GM06990 (cell line): ENCODE data around the gene SLC17A3.

Experiments used
- DNase-seq: peaks from one replicate; pipeline ENCODE4 v3.0.0-alpha.2; 2011; ENCODE audit not compliant: insufficient read length; ENCODE audit errors: extremely low read depth
- H3K27me3 ChIP-seq: replicated peaks from 2 replicates; pipeline ENCODE4 v1.6.0; 2011; ENCODE audit warnings: low read length; ENCODE audit not compliant: control insufficient read depth, insufficient read depth
- H3K36me3 ChIP-seq: 2 replicates; pipeline ENCODE4 v1.5.1; 2011; ENCODE audit warnings: low read length; ENCODE audit not compliant: control insufficient read depth, insufficient read depth
- H3K4me3 ChIP-seq: replicated peaks from 2 replicates; pipeline ENCODE4 v1.5.1; 2011; ENCODE audit warnings: low read depth, mild to moderate bottlenecking, control low read depth, low read length
- TF ChIP-seq, protein P1 (sequence below): IDR thresholded peaks from 2 replicates; pipeline ENCODE4 v1.5.1; 2011; ENCODE audit warnings: low read length, control low read depth, mild to moderate bottlenecking, inconsistent platforms; ENCODE audit not compliant: insufficient read depth, poor library complexity, severe bottlenecking

SLC17A3 gene

DNA sequence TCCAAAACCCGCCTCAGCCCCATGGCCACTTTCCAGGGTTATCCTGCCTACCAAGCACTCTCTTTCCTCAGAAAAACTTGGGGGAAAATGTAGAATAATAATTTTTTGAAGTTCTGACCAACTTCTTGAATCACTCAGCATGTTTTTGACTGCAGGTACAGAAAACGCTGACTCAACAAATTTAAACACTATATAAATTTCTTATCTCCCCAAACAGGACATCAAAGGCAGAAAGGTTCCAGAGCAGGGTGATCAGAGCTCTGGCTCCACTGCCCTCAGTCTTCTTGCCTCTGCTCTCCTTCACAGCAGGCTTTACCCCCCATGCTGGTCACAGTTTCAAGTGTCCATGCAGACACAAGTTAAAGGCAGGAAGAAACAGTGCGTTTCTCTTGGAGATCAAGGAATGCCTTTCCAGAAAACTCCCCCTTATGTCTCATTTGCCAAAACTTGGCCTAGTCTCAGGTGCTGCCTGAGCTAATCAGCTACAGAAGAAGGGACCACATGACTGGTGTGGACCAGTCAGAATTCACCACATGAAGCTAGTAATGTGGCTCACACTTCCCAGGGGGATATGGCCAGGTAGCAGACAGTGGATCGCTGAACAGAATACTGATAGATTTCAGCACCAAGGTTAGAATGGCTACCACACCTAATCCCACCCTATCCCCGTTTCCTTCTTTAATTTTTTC lies 24.4 kb upstream of the SLC17A3 start:
- TF ChIP-seq, protein P1, sequence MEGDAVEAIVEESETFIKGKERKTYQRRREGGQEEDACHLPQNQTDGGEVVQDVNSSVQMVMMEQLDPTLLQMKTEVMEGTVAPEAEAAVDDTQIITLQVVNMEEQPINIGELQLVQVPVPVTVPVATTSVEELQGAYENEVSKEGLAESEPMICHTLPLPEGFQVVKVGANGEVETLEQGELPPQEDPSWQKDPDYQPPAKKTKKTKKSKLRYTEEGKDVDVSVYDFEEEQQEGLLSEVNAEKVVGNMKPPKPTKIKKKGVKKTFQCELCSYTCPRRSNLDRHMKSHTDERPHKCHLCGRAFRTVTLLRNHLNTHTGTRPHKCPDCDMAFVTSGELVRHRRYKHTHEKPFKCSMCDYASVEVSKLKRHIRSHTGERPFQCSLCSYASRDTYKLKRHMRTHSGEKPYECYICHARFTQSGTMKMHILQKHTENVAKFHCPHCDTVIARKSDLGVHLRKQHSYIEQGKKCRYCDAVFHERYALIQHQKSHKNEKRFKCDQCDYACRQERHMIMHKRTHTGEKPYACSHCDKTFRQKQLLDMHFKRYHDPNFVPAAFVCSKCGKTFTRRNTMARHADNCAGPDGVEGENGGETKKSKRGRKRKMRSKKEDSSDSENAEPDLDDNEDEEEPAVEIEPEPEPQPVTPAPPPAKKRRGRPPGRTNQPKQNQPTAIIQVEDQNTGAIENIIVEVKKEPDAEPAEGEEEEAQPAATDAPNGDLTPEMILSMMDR = no peak
- Histone ChIP-seq H3K36me3 (no peaks in the 10 kb centered on the region), H3K4me3 (no peak overlapping the region), H3K27me3 (no peaks in the 10 kb centered on the region)
- DNase-seq = no peak

DNA sequence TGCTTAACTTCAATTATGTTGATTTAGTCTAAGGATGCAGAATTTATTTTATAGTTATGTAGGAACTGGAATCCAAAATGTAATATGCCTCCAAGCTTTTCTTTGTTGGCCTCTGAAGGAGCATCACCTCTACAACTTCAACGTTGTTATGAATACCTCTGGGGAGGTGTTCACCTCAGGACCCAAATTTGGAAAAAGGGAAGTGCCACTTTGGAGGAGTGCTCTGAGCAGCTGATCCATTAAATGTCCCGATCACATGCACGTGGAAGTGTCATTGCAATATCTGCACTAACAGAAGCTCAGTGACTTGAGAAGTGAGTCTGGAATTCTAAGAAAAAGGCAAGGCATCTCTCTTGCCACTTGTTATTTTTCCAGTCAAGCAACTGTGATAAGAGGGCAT lies 22.2 kb upstream of the SLC17A3 start:
- DNase-seq = no peak
- H3K36me3 ChIP-seq = no peaks in the 10 kb centered on the region
- no peak overlapping the region for H3K4me3 ChIP-seq
- no peaks in the 10 kb centered on the region for H3K27me3 ChIP-seq
- TF ChIP-seq, protein P1 = no peak

DNA sequence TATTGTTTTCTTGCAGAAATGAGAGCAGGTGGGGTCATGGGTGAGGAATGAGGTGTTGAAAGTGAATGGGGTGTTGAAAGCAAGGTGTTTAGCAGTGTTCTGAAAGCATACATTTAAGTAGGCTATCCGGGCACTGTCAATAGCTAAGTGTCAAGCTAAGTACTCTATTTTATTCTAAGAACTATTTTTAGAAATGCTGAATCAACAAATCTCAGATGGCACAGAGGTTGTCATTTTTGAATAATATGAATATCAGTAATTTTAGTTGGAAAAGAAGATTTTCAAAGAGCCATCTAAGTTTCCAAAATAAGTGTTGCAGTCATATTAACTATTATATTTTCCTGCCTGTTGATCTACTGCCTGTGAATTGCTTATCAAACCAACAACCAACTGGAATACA lies 21.7 kb upstream of the SLC17A3 start:
- no peak overlapping the region for H3K4me3 ChIP-seq
- DNase-seq = no peak
- TF ChIP-seq, protein P1 = no peak
- H3K27me3 ChIP-seq = no peaks in the 10 kb centered on the region
- H3K36me3 ChIP-seq = no peaks in the 10 kb centered on the region

DNA sequence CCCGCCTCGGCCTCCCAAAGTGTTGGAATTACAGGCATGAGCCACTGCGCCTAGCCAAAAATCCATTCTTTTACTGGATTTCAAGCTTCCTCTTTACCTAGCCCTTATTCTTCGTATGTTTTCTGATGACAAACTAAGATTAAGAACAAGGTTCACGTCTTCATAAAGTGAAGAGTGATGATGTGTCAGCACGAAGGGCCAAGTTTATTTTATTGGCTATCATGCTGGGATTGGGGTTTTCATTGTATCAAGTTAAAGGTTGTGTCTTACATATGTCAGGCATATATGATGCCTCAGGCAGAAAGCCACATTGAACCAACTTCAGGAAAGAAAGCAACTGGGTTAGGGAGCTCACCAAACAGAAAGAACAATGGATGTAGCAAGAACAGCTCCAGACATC lies 19.7 kb upstream of the SLC17A3 start:
- no peak overlapping the region for H3K4me3 ChIP-seq
- TF ChIP-seq, protein P1 = no peak
- no peaks in the 10 kb centered on the region for H3K36me3 ChIP-seq
- H3K27me3 ChIP-seq = no peaks in the 10 kb centered on the region
- no peak for DNase-seq

DNA sequence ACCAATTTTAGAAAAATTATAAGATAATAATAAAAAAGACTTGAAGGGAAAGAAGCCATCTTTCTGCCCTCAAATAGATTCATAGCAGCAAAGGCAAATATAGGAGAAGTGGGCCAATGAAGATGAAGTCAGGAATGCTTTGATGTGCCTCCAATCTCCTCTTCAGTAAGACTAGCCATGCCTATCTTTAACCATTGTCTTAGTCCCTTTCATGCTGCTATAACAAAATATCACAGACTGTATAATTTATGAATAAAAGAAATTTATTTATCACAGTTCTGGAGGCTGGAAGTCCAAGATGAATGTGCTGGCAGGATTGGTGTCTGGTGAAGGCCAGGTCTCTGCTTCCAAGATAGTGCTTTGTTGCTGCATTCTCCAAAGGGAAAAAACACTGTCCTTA lies 18.8 kb upstream of the SLC17A3 start:
- Histone ChIP-seq H3K27me3 (no peaks in the 10 kb centered on the region), H3K36me3 (no peaks in the 10 kb centered on the region), H3K4me3 (no peak overlapping the region)
- TF ChIP-seq, protein P1 = no peak
- no peak for DNase-seq
